Body of pancreas (tissue), 4 donors: ENCODE data around the gene GRID2.

Experiments used
- POLR2A ChIP-seq, 3 donors: fragments of 450-650 bp; IDR thresholded peaks; one replicate each; pipeline ENCODE4 v1.6.1; 2016; ENCODE audit warnings: antibody characterized with exemption in 3 of 3, mild to moderate bottlenecking in 2 of 3
- TF ChIP-seq, protein P1 (sequence below), 7 experiments: fragments of 450-650 bp in 4 of 7; fragments of 200-600 bp in 3 of 7; sonication (generic) in 3 of 7; IDR thresholded peaks; one replicate each; pipeline ENCODE4 v1.5.1; 2016 to 2019; ENCODE audit warnings: antibody characterized with exemption in 7 of 7

DNA sequence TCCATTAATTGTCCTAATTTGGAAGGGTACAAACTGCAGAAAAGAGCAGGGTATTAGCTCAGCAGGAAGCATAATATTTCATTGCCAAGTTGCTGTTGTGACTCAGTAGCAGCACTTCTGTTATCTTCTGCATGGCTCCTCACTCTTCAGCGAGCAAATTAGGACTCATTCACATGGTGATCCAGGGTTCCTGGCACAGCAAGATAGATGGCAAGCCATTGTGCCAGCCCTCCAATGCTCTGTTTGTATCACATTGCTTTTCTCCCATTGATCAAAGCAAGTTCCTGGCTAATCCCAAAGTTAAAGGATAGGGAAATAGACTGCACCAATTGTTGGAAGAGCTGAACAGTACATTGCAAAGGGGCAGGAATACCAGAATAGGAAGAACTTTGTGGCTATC lies 1142.3 kb downstream of the GRID2 start:
- TF ChIP-seq, protein P1, sequence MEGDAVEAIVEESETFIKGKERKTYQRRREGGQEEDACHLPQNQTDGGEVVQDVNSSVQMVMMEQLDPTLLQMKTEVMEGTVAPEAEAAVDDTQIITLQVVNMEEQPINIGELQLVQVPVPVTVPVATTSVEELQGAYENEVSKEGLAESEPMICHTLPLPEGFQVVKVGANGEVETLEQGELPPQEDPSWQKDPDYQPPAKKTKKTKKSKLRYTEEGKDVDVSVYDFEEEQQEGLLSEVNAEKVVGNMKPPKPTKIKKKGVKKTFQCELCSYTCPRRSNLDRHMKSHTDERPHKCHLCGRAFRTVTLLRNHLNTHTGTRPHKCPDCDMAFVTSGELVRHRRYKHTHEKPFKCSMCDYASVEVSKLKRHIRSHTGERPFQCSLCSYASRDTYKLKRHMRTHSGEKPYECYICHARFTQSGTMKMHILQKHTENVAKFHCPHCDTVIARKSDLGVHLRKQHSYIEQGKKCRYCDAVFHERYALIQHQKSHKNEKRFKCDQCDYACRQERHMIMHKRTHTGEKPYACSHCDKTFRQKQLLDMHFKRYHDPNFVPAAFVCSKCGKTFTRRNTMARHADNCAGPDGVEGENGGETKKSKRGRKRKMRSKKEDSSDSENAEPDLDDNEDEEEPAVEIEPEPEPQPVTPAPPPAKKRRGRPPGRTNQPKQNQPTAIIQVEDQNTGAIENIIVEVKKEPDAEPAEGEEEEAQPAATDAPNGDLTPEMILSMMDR (IDR thresholded peaks at IDR 0.05) = no peak
- TF ChIP-seq POLR2A (IDR thresholded peaks at IDR 0.05) = no peak
